Measurements from ENCODE around the gene APOBEC3B.
"Not testable (repeated sequence)": the region's sequence is repeated elsewhere in the genome, so short reads cannot be mapped to it uniquely, and the experiment has no call there.

The APOBEC3B gene

DNA sequence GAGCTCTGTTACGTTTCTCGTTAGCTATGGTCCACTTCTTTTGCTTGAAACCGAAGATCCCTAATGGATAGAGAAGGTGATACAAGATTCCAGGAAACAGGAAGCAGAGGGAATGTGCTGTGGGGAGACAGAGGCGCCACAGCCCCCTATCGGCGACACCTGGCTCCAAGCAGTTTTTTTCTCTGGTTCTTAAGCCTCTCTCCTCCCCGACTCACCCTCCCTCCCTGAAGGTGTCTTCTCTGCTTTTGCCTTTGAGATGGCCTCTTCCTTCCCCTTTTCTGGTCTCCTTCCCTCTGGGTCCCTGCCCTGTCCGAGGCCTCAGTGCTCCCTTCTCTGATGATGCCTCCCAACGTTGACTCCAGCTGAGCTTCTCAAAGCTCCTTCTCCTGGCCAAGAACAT, 38.9 kb upstream of the APOBEC3B start:
- Histone ChIP-seq H3K27ac (ENCODE audit: low read depth, low read length) (no peak overlapping the region), H3K36me3 (ENCODE audit: insufficient read depth, low read length) (no peaks in the 10 kb centered on the region), H3K9me3 (ENCODE audit: insufficient read depth, low read depth, low read length) (no peaks in the 10 kb centered on the region), H3K4me1 (ENCODE audit: insufficient read depth, low read length) (no peaks in the 10 kb centered on the region), H3K9ac (ENCODE audit: low read depth, low read length) (no peak overlapping the region), H3K4me3 (ENCODE audit: low read length) (no peak overlapping the region), H3K27me3 (ENCODE audit: insufficient read depth, low read length) (peaks cover 3% of the 10 kb centered on the region; the same call in 1 of the 2 replicates)
- WGBS: 83% methylated on average over 9 of the region's 9 CpGs

DNA sequence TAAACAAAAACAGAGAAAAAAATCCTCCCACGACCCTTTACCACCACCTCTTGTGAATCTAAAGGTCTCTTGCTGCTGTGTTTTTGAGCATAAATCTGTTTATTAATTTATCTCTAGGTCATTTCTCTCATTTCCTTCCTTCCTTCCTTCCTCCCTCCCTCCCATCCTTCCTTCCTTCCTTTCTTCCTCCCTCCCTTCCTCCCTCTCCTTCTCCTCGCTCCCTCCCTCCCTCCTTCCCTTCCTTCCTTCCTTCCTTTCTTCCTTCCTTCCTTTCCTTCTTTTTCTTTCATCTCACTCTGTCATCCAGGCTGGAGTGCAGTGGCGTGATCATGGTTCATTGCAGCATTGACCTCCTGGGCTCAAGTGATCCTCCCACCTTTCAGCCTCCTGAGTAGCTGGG, 38.3 kb upstream of the APOBEC3B start:
- H3K27me3 ChIP-seq (ENCODE audit: insufficient read depth, low read length): peaks cover 3% of the 10 kb centered on the region; the same call in 1 of the 2 replicates
- H3K9me3 ChIP-seq (ENCODE audit: insufficient read depth, low read depth, low read length): no peaks in the 10 kb centered on the region
- no peaks in the 10 kb centered on the region for H3K4me1 ChIP-seq (ENCODE audit: insufficient read depth, low read length)
- no peak overlapping the region for H3K9ac ChIP-seq (ENCODE audit: low read depth, low read length)
- H3K27ac ChIP-seq (ENCODE audit: low read depth, low read length): no peak overlapping the region
- no peak overlapping the region for H3K4me3 ChIP-seq (ENCODE audit: low read length)
- WGBS: 87% methylated on average over 2 of the region's 3 CpGs
- no peaks in the 10 kb centered on the region for H3K36me3 ChIP-seq (ENCODE audit: insufficient read depth, low read length)

DNA sequence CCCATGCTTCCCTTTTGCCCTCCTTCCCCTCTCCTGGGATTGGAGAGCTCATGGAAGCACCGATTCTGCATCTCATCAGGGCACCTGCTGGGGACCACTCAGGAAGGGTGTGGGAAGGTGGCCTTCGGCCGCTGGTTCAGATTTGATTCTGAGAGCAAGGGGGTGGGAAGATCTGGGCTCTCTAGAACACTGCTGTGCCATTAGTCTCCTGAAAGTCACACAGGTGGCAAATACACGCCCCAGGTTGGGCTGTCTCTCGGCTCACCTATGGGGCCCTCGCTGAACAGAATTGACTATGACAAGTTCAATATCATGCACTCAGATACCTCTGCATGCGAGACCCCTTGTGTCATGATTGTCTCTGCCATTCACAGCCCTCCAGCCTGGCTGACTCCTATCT, 37.5 kb upstream of the APOBEC3B start:
- Histone ChIP-seq H3K4me1 (ENCODE audit: insufficient read depth, low read length) (no peaks in the 10 kb centered on the region), H3K27me3 (ENCODE audit: insufficient read depth, low read length) (peaks cover 3% of the 10 kb centered on the region; the same call in 1 of the 2 replicates), H3K9ac (ENCODE audit: low read depth, low read length) (no peak overlapping the region), H3K36me3 (ENCODE audit: insufficient read depth, low read length) (no peaks in the 10 kb centered on the region), H3K4me3 (ENCODE audit: low read length) (no peak overlapping the region), H3K27ac (ENCODE audit: low read depth, low read length) (no peak overlapping the region), H3K9me3 (ENCODE audit: insufficient read depth, low read depth, low read length) (no peaks in the 10 kb centered on the region)
- 89% methylated on average over 7 of the region's 7 CpGs for WGBS

DNA sequence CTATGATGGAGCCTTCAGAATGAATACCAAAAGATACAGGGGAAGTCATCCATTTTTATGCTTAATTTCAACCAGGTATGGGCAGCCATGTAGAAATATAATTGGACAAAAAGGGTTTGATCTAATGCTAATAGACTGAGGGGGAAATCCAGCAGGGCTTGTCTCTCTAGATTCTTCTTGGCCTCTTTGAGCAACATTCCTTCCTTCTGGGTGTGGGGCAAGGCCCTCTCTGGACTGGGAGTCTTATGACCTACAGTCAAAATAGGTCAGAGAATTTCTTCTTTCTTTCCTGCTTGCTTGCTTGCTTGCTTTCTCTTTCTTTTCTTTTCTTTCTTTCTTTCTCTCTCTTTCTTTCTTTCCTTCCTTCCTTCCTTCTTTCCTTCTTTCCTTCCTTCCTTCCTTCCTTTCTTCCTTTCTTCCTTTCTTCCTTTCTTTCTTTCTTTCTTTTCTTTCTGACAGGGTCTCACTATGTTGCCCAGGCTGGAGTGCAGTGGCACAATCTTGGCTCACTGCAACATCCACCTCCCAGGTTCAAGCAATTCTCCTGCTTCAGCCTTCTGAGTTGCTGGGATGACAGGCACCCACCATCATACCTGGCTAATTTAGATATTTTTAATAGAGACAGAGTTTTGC, 36.3 kb upstream of the APOBEC3B start:
- H3K27me3 ChIP-seq (ENCODE audit: insufficient read depth, low read length); H3K4me3 ChIP-seq (ENCODE audit: low read length); H3K27ac ChIP-seq (ENCODE audit: low read depth, low read length); H3K36me3 ChIP-seq (ENCODE audit: insufficient read depth, low read length); H3K9me3 ChIP-seq (ENCODE audit: insufficient read depth, low read depth, low read length); H3K4me1 ChIP-seq (ENCODE audit: insufficient read depth, low read length); H3K9ac ChIP-seq (ENCODE audit: low read depth, low read length): not testable (repeated sequence)

DNA sequence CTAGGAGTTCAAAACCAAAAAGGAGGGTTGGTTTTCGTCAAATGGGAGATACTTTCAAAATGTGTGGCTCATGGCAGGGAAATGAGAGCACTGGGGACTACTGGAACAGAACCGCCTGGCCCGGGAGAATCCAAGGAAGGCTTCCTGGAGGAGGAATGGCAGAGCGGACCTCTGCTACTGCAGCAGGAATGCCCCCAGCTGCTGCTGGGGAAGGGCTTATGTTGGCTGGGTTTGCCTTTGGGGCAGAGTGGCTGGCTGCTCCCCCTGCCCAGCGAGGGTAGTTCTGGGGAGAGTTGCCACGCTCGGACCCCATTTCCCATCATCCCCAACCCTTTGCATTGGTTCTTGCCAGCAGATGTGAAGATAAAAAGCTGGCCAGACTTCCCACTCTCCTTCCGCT, 35.4 kb upstream of the APOBEC3B start:
- no peaks in the 10 kb centered on the region for H3K9me3 ChIP-seq (ENCODE audit: insufficient read depth, low read depth, low read length)
- H3K27ac ChIP-seq (ENCODE audit: low read depth, low read length): no peak overlapping the region
- no peaks in the 10 kb centered on the region for H3K4me1 ChIP-seq (ENCODE audit: insufficient read depth, low read length)
- H3K36me3 ChIP-seq (ENCODE audit: insufficient read depth, low read length): no peaks in the 10 kb centered on the region
- peaks cover 3% of the 10 kb centered on the region; the same call in 1 of the 2 replicates for H3K27me3 ChIP-seq (ENCODE audit: insufficient read depth, low read length)
- no peak overlapping the region for H3K4me3 ChIP-seq (ENCODE audit: low read length)
- no peak overlapping the region for H3K9ac ChIP-seq (ENCODE audit: low read depth, low read length)
- 88% methylated on average over 8 of the region's 8 CpGs for WGBS

DNA sequence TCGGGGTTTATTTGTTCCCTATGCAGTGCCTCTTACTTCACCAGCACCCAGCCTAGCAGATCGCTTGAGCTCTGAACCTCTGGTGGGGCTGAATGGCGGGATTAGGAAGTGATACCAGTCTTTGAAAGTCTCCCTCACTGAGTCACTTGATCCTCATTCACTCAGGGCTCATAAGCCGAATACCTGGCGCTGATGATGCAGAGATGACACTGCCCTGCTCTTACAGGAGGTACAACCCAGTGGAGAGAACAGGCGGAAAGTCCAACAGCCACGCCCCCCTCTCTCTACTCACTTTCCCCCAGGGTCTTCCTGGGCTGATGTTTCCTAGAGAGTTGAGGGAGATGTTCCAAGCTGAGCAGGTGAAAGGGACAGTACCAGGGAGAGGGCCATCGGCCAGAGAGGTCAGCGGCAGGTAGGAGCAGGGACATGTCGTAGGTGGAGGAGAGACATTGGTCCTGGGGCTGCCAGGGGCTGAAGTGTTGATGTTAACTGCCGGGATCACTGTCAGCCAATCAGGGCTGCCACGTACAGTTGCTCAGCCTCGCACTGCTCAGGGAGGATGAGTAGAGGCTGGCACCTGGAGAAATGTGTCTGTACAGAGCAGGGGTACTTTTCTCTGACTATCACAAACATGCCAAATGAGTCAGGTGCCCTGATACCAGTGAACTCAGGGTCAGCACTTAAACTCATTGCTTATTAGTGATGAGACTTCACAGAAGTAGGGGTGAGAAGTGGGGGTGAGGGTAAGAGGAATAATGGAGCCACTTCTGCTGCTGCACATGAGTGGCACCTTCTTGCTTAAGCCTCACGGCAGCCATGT, 34.6 kb upstream of the APOBEC3B start:
- no peaks in the 10 kb centered on the region for H3K4me1 ChIP-seq (ENCODE audit: insufficient read depth, low read length)
- no peaks in the 10 kb centered on the region for H3K36me3 ChIP-seq (ENCODE audit: insufficient read depth, low read length)
- H3K9ac ChIP-seq (ENCODE audit: low read depth, low read length): no peak overlapping the region
- H3K4me3 ChIP-seq (ENCODE audit: low read length): no peak overlapping the region
- peaks cover 3% of the 10 kb centered on the region; the same call in 1 of the 2 replicates for H3K27me3 ChIP-seq (ENCODE audit: insufficient read depth, low read length)
- 92% methylated on average over 13 of the region's 14 CpGs for WGBS
- no peaks in the 10 kb centered on the region for H3K9me3 ChIP-seq (ENCODE audit: insufficient read depth, low read depth, low read length)
- no peak overlapping the region for H3K27ac ChIP-seq (ENCODE audit: low read depth, low read length)

DNA sequence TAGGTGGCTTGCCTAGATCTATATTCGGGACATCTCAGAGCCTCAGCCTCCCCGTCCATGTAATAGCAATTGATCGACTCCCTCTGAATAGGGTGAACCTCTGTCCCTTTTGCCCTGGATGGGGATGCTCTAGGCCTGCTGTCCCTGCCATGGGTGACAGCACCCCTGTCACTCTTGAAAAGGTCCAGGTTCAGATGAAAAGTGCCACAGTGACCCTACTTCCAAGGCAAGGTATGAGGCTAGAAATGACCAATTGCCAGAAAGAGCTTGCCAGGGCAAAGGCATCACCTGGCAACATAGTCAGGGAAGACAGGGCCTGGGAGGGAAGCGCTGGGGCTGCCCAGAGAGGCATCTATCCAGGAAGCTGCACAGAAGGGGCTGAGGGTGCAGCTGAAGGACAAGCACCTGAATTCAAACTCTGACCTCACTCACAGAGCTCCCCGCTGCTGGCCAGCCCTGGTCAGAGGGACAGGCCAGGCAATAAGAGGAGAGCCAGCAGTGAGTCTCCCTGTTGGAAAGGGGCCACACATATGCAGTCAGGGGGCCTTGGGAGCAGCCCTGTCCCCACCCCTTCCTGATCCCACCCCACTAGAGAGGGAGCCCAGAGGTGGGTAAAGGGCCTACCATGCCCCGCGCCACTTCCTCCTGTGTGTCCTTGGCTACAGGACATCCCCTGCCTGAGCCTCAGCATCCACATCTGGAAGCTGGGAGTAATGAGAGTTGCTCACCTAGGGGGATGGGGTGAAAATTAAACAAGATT, 33.8 kb upstream of the APOBEC3B start:
- Histone ChIP-seq H3K4me3 (ENCODE audit: low read length) (no peak overlapping the region), H3K27me3 (ENCODE audit: insufficient read depth, low read length) (peaks cover 3% of the 10 kb centered on the region; the same call in 1 of the 2 replicates), H3K4me1 (ENCODE audit: insufficient read depth, low read length) (no peaks in the 10 kb centered on the region), H3K36me3 (ENCODE audit: insufficient read depth, low read length) (no peaks in the 10 kb centered on the region), H3K9me3 (ENCODE audit: insufficient read depth, low read depth, low read length) (no peaks in the 10 kb centered on the region), H3K9ac (ENCODE audit: low read depth, low read length) (no peak overlapping the region), H3K27ac (ENCODE audit: low read depth, low read length) (no peak overlapping the region)
- WGBS: 83% methylated on average over 7 of the region's 7 CpGs

DNA sequence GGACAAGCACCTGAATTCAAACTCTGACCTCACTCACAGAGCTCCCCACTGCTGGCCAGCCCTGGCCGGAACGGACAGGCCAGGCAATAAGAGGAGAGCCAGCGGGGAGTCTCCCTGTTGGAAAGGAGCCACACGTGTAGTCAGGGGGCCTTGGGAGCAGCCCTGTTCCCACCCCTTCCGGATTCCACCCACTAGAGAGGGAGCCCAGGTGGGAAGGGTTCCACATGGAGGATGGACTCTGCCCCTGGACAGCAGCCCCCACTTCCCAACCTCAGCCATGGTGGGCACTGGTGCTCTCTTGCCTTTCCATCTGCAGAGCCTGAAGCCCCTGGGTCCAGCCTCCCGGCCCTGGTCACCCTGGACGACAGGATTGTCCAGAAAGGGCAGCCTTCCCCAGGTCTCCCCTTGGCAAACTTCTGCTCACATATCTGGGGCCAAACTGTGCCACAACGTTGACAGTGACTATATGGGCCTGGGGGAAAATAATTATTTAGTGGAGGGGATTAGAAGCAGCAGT, 32.2 kb upstream of the APOBEC3B start:
- no peak overlapping the region for H3K4me3 ChIP-seq (ENCODE audit: low read length)
- no peaks in the 10 kb centered on the region for H3K36me3 ChIP-seq (ENCODE audit: insufficient read depth, low read length)
- H3K9me3 ChIP-seq (ENCODE audit: insufficient read depth, low read depth, low read length): no peaks in the 10 kb centered on the region
- H3K27me3 ChIP-seq (ENCODE audit: insufficient read depth, low read length): no peaks in the 10 kb centered on the region
- no peak overlapping the region for H3K27ac ChIP-seq (ENCODE audit: low read depth, low read length)
- H3K4me1 ChIP-seq (ENCODE audit: insufficient read depth, low read length): no peaks in the 10 kb centered on the region
- WGBS: 73% methylated on average over 8 of the region's 8 CpGs
- H3K9ac ChIP-seq (ENCODE audit: low read depth, low read length): no peak overlapping the region

DNA sequence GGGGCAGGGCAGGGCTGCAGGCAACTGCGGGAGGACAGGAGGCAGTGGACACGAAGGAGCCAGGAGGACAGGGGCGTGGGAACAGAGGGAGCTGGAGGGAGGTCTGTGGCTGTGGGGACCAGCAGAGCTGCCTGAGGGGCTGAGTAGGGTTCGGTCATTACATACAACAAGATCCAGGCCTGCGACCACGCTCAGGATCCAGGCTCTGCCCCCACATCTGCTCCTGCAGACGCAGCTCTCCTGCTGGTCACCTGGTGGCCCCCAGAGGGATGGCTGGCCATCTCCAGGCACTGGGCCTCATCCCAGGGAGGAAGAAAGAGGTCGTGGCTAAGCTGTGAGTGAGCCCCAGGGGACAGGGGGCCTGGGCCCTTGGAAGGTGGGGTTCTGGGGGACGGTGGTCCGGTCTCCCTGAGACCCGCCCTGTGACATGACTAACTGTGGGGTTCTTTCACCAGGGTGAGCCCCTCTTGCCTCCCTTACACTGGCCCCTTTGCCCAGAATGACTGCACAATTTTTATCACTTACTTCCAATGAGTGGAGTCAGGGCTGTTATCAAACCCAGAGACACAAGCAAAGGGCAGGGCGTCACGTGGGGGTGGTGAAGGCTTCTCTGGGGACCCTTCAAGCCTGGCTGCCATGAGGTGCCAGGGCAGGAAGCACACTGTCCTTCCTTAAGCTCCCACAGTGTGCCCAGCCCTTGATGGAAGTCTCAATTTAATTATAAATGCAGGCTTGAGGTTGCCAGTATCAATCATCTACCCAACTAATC, 31.4 kb upstream of the APOBEC3B start:
- H3K27ac ChIP-seq (ENCODE audit: low read depth, low read length): no peak overlapping the region
- H3K4me3 ChIP-seq (ENCODE audit: low read length): no peak overlapping the region
- WGBS: 94% methylated on average over 13 of the region's 13 CpGs
- no peaks in the 10 kb centered on the region for H3K9me3 ChIP-seq (ENCODE audit: insufficient read depth, low read depth, low read length)
- no peaks in the 10 kb centered on the region for H3K4me1 ChIP-seq (ENCODE audit: insufficient read depth, low read length)
- H3K27me3 ChIP-seq (ENCODE audit: insufficient read depth, low read length): no peaks in the 10 kb centered on the region
- no peaks in the 10 kb centered on the region for H3K36me3 ChIP-seq (ENCODE audit: insufficient read depth, low read length)
- no peak overlapping the region for H3K9ac ChIP-seq (ENCODE audit: low read depth, low read length)

DNA sequence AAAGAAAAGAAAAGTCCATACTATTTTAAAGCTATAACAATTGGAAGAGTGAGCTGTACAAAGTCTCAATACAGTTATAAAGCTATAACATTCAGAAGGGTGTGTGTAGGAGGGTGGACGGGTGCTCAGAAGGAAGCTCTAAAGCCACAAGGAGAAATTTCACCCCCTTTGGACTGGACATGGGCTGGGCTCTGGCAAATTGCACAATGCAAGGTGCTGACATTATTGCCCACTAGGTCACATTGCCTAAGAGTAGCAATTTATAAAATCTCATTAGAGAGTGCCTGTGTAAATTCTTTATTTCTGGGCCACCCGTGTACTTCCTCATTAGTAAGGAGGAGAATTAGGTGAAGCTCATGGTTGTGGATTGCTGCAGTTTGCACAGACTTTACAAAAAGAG, 30.4 kb upstream of the APOBEC3B start:
- H3K36me3 ChIP-seq (ENCODE audit: insufficient read depth, low read length): no peaks in the 10 kb centered on the region
- WGBS: 86% methylated on average over 2 of the region's 2 CpGs
- no peaks in the 10 kb centered on the region for H3K4me1 ChIP-seq (ENCODE audit: insufficient read depth, low read length)
- no peaks in the 10 kb centered on the region for H3K27me3 ChIP-seq (ENCODE audit: insufficient read depth, low read length)
- H3K27ac ChIP-seq (ENCODE audit: low read depth, low read length): no peak overlapping the region
- H3K9ac ChIP-seq (ENCODE audit: low read depth, low read length): no peak overlapping the region
- H3K9me3 ChIP-seq (ENCODE audit: insufficient read depth, low read depth, low read length): no peaks in the 10 kb centered on the region
- no peak overlapping the region for H3K4me3 ChIP-seq (ENCODE audit: low read length)
